ENCODE data around the gene LRFN2. TPM values are rescaled to one million over a fixed set of nuclear protein-coding genes. Genes with fewer than 3 reads are reported as not detected.

Gene LRFN2
- polyA plus RNA-seq, 1 of the 3 experiments (the other 2 are of a cell fraction), result 0.02 TPM

DNA sequence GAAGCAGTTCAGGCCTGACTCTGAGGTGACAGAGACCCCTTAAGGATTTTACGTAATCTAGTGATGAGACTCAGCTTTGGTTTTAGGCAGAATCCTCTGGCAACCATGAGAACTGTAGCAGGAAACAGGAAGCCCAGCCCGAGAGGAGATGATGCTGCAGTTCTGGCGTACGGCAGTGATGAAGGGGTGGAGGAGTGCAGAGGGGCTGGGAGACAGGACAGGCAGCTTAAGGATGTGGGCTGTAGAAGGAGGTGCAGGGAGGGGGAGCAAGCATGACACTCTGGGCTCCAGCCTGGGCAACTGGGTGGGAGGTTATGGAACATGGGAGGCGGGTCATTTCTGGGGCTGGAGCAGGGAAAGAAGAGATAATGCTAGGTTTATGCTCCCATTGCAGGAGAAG is 67.1 kb downstream of the LRFN2 start:
- Histone ChIP-seq H2AFZ (ENCODE audit: low read depth) (no peak overlapping the region), H3K4me1 (ENCODE audit: control insufficient read depth in 1 of 2, insufficient read depth in 2 of 2, low read depth in 1 of 2, low read length in 1 of 2) (peaks cover 0 to 42% of the 10 kb centered on the region in 2 experiments; a peak in 1 of 4 replicates), H4K20me1 (ENCODE audit: insufficient read depth) (no peaks in the 10 kb centered on the region), H3K4me2 (no peak overlapping the region), H3K36me3 (replicated peaks in 1 of 2; ENCODE audit: control insufficient read depth in 1 of 2, insufficient read depth in 2 of 2, low read length in 1 of 2) (no peaks in the 10 kb centered on the region), H3K79me2 (ENCODE audit: insufficient read depth) (no peaks in the 10 kb centered on the region), H3K27me3 (ENCODE audit: insufficient read depth) (no peaks in the 10 kb centered on the region), H3K9me2 (no peaks in the 10 kb centered on the region), H3K27ac (ENCODE audit: low read depth in 2 of 2, low read length in 1 of 2) (no peak overlapping the region; a peak in 1 of 4 replicates), H3K4me3 (ENCODE audit: low read depth in 2 of 2, low read length in 1 of 2) (no peak overlapping the region), H3F3A (replicated peaks; ENCODE audit: insufficient read depth) (no peaks in the 10 kb centered on the region), H3K9me3 (no peaks in the 10 kb centered on the region), H3K9ac (no peak overlapping the region)
- ChIA-PET CTCF (interaction anchor here (0.8 to 1.9 kb wide), 3 partner anchors 14 to 191 kb away, joined by 3 to 5 read pairs (median 4); no protein-coding TSS in a partner anchor), POLR2A (interaction anchor here (0.9 to 1.2 kb wide), 2 partner anchors 30 to 66 kb away, joined by 3 read pairs; no protein-coding TSS in a partner anchor)
- no peak for DNase-seq
- WGBS (ENCODE audit: low lambda C conversion rate), result 65% methylated on average over 5 of the region's 5 CpGs
- TF ChIP-seq POLR2AphosphoS5 (IDR thresholded peaks at IDR 0.05; ENCODE audit: low read depth, low read length) (no peak), USF1 (IDR thresholded peaks at IDR 0.05; ENCODE audit: borderline replicate concordance, low read depth) (no peak), RCOR1 (IDR thresholded peaks at IDR 0.05; ENCODE audit: low read length) (no peak), TAF1 (IDR thresholded peaks at IDR 0.05; ENCODE audit: borderline replicate concordance, low read depth, low read length) (no peak), FOXM1 (IDR thresholded peaks at IDR 0.05; ENCODE audit: low read depth) (no peak), NRF1 (IDR thresholded peaks at IDR 0.05; ENCODE audit: low read depth, low read length) (no peak), JUND (IDR thresholded peaks at IDR 0.05) (no peak), ELF1 (IDR thresholded peaks at IDR 0.05) (no peak), GABPA (IDR thresholded peaks at IDR 0.05; ENCODE audit: low read depth) (no peak), IRF3 (IDR thresholded peaks at IDR 0.05; ENCODE audit: low read depth, low read length) (no peak), EP300 (IDR thresholded peaks at IDR 0.05; ENCODE audit: borderline replicate concordance in 1 of 2, low read depth in 1 of 2, low read length in 1 of 2) (no peak), MAX (IDR thresholded peaks at IDR 0.05; ENCODE audit: low read depth) (no peak), TEAD4 (IDR thresholded peaks at IDR 0.05; ENCODE audit: borderline replicate concordance, insufficient read depth) (no peak), RFX5 (IDR thresholded peaks at IDR 0.05; ENCODE audit: low read length) (no peak), RAD21 (IDR thresholded peaks at IDR 0.05; ENCODE audit: low read length) (no peak), SIN3A (IDR thresholded peaks at IDR 0.05; ENCODE audit: borderline replicate concordance, low read depth, low read length) (no peak)
- TF ChIP-seq, protein P1, sequence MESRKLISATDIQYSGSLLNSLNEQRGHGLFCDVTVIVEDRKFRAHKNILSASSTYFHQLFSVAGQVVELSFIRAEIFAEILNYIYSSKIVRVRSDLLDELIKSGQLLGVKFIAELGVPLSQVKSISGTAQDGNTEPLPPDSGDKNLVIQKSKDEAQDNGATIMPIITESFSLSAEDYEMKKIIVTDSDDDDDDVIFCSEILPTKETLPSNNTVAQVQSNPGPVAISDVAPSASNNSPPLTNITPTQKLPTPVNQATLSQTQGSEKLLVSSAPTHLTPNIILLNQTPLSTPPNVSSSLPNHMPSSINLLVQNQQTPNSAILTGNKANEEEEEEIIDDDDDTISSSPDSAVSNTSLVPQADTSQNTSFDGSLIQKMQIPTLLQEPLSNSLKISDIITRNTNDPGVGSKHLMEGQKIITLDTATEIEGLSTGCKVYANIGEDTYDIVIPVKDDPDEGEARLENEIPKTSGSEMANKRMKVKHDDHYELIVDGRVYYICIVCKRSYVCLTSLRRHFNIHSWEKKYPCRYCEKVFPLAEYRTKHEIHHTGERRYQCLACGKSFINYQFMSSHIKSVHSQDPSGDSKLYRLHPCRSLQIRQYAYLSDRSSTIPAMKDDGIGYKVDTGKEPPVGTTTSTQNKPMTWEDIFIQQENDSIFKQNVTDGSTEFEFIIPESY (IDR thresholded peaks at IDR 0.05; ENCODE audit: borderline replicate concordance, low read depth), result no peak
- TF ChIP-seq, protein P2, sequence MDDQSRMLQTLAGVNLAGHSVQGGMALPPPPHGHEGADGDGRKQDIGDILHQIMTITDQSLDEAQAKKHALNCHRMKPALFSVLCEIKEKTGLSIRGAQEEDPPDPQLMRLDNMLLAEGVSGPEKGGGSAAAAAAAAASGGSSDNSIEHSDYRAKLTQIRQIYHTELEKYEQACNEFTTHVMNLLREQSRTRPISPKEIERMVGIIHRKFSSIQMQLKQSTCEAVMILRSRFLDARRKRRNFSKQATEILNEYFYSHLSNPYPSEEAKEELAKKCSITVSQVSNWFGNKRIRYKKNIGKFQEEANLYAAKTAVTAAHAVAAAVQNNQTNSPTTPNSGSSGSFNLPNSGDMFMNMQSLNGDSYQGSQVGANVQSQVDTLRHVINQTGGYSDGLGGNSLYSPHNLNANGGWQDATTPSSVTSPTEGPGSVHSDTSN (IDR thresholded peaks at IDR 0.05), result no peak
